HAP-1 (cell line): Measurements from ENCODE around the gene ENO2.

Source experiments
- DNase-seq, 2 experiments: peaks; one replicate each; pipeline ENCODE4 v3.0.0-alpha.2; 2016 to 2020; ENCODE audit warnings: low spot score in 2 of 2
- H3K27me3 ChIP-seq: fragments of 250-450 bp; sonication (Bioruptor Pico); 2 replicates; pipeline ENCODE4 v1.5.1; 2020; ENCODE audit warnings: low read depth, mild to moderate bottlenecking, moderate library complexity
- H3K36me3 ChIP-seq: fragments of 250-450 bp; sonication (Bioruptor Pico); replicated peaks from 2 replicates; pipeline ENCODE4 v1.5.1; 2020; ENCODE audit warnings: mild to moderate bottlenecking
- H3K4me1 ChIP-seq: fragments of 250-450 bp; sonication (Bioruptor Pico); 2 replicates; pipeline ENCODE4 v1.5.1; 2020; ENCODE audit warnings: mild to moderate bottlenecking
- H3K4me3 ChIP-seq: fragments of 250-450 bp; sonication (Bioruptor Pico); 2 replicates; pipeline ENCODE4 v1.5.1; 2020; ENCODE audit warnings: mild to moderate bottlenecking, moderate library complexity
- H3K9me3 ChIP-seq: fragments of 250-450 bp; sonication (Bioruptor Pico); 2 replicates; pipeline ENCODE4 v1.5.1; 2020; ENCODE audit warnings: mild to moderate bottlenecking, moderate library complexity
- in situ Hi-C: fragments of 300-500 bp; cut with MboI; formaldehyde crosslinking; loops from 3 replicates; pipeline ENCODE4 v1.14.3; 2020; ENCODE audit warnings: low sequenced_read_pairs, inconsistent platforms, mixed read lengths

ENO2 gene

DNA sequence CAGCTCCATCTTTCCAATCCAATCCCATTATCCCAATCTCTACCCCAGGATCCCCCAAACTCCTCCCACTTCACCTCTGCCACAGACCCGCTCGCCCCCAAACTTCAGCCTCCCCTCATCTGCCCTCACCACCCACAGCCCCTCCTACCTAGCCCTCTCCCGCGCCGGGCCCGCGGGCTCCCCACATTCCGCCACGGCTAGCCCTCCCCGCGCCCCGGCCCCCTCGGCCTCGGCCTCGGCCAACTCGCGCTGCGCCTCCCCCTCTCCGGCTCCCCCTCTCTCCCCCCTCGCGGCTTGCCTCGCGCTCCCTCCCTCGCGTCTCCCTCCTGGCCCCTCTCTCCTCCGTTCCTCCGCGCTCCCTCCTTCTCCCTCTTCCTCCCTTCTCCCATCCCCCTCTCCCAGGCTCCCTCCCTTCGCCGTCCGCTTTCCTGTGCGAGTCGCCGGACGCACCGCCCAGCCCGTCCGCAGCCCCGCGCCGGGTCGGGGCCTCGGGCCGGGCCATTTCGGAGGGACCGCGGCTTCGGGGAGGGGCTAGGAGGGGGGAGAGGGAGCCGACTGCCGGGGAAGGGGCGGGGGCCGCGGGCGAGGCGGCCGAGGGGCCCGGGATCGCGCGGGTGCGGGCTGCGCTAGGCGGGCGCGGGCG lies 13.1 kb downstream of the ENO2 start, which contains the start of gene ATN1:
Gene ATN1, plus strand, starts transcription at position 581 of the 643 bp plus-strand sequence. CDS start 6,043 bp downstream, outside the sequence.
- DNase-seq: peak; percentile 67 to 84
- Histone ChIP-seq H3K36me3 (peaks cover 15% of the 10 kb centered on the region), H3K27me3 (no peaks in the 10 kb centered on the region), H3K4me3 (peak within 1 kb of the TSS; percentile 70), H3K4me1 (peaks cover 40% of the 10 kb centered on the region), H3K9me3 (no peaks in the 10 kb centered on the region)
- in situ Hi-C loops: no loop called here

DNA sequence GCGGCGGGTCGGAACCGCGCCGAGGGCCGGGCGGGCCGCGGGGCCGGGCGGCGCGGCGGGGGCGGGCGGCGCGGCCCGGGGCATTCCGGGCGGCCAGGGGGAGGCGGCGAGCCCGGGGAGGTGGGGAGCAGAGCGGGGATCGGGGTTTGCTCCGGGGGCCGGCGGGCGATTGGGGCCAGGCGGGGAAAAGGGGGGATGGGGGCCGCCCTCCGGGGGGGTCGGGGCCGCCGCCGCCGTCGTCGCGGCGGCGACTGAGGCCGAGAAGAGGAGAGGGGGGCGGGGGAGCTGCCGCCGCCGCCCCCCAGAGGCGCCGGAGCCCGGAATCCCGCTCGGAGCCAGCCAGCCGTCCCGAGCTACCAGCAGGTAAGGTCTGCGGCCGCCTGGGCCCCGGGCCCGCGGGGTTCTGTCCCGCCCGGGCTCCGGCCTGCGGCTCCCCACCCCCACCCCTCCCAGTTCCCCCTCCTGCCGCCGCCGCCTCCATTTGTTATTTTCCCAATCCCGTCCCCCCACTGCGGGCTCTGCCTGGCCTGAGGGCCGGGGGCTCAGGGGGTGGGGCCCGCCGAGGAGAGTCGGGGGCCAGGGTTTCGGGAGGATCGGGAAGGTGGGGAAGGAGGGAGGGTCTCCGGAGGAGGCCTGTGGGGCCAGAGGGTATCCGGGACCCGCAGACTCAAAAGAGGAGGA lies 13.8 kb downstream of the ENO2 start:
- Histone ChIP-seq H3K27me3 (no peaks in the 10 kb centered on the region), H3K4me1 (peaks cover 40% of the 10 kb centered on the region), H3K9me3 (no peaks in the 10 kb centered on the region), H3K4me3 (peak overlapping the region; percentile 70), H3K36me3 (peaks cover 8% of the 10 kb centered on the region)
- no peak for DNase-seq
- in situ Hi-C loops: no loop called here

DNA sequence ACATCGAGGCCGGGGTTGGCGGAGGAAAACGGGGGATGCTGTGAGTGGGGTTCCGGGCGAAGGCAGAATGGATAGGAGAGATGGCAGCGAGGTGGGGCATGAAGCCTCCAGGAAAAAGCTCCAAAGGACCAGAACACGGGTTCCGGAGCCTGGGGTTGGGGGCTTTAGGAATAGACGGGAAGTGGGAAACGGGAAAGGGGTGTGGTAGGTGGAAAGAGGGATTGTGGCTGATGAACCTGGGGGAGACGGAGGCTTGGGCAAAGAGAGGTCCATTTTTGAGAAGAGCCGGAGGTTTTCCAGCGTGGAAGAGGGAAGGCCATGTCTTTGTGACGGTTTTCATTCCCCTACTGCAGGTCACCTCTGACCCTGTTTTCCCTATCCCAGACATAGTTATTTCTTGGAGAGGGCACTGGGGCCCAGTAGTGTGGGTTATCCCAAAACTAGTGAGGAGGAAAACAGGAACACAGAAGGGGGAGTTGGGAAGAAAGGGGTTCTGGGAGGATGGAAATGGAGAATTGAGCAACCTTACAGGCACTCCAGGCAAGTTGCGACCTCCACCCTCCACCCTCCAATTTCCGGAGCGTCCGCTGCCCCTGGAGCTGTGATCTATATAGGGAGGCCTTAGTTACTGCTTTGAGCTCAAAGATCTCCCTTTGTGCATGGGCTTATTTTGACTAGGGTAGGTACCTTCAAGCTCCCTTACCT lies 14.5 kb downstream of the ENO2 start:
- in situ Hi-C loops: no loop called here
- DNase-seq: no peak
- Histone ChIP-seq H3K27me3 (no peaks in the 10 kb centered on the region), H3K4me1 (peaks cover 40% of the 10 kb centered on the region), H3K9me3 (no peaks in the 10 kb centered on the region), H3K4me3 (peak overlapping the region; percentile 70), H3K36me3 (peaks cover 13% of the 10 kb centered on the region)

DNA sequence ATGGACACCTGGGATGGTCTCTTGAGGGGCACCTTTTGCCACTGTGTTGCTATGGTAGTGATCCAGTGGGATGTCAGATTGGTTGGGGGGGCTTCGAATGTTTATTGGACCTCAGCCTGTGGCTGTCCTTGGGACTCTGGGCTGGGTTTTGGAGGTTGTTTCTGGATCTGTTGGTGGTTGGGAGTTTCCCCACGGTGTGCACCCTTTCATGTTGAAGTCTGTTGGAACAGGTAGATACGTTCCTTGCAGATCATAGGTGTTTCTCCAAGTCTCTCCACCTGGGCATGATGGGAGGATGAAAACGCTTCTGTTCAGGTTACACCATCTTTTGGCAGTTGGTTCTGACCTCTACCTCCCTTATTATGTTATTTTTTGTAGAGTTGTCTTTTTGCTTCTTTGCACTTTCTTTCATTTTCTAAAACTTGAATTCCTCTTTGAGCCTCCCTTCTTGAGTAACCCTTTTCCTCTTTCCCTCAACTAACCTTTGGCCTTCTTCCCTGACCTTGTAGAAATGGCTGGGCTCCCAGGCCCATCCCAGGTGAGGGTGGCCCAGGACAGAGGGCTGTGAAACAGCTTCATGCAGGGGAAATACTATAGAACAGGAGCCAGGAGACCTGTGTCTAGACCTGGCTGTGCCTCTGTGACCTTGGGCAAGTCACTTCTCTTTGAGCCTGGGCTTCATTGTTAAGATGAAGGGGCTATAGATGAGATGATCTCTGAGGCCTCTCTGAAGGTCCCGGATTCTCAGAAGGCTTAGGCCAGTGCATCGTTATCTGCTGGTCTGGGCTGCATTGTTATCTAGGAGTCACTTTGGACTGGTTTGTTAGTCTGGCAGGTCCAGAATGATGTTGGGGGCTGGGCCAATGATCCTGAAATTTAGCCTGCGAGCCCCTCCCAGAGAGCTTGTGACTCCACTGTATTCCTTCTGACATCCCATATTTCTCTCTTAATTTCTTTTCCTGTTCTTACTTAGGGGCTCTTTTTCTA lies 15.4 kb downstream of the ENO2 start:
- Histone ChIP-seq H3K36me3 (peaks cover 19% of the 10 kb centered on the region), H3K4me1 (peaks cover 36% of the 10 kb centered on the region), H3K27me3 (no peaks in the 10 kb centered on the region), H3K4me3 (peak overlapping the region; percentile 70), H3K9me3 (no peaks in the 10 kb centered on the region)
- in situ Hi-C loops: no loop called here
- no peak for DNase-seq

DNA sequence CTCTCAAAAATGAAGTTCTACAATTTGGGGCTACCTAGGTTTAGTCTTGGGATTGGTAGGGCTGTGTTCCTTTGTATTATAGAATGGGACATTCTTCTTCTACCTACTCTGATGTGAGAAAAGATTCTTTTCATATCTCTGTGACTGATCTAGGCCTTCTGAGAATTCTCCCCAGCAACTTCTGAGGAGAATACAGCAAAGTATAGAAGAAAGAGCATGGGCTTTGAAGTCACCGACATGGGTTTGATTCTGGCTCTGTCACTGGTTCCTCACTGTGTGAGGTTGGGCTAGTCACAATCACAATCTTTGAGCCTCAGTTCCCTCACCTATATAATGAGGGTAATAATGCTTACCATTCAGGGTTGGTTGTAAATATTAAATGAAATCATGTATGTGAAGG lies 18.4 kb downstream of the ENO2 start:
- no peak for DNase-seq
- no peaks in the 10 kb centered on the region for H3K9me3 ChIP-seq
- in situ Hi-C loops: no loop called here

DNA sequence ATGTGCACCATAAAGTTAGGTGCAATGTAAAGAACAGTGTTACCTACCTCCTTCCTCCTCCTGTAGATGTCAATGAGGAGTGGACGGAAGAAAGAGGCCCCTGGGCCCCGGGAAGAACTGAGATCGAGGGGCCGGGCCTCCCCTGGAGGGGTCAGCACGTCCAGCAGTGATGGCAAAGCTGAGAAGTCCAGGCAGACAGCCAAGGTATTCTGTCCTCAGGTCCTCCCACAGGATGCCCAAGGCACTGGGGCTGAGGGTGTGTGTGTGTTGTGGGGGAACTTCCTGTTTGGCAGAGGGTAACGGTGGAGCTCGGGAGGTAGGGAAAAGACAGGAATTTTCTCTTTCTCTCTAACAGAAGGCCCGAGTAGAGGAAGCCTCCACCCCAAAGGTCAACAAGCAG lies 19.7 kb downstream of the ENO2 start:
- in situ Hi-C loops: no loop called here
- DNase-seq: no peak
- no peak overlapping the region for H3K4me3 ChIP-seq
- H3K4me1 ChIP-seq: peaks cover 18% of the 10 kb centered on the region
- peaks cover 49% of the 10 kb centered on the region for H3K36me3 ChIP-seq
- H3K27me3 ChIP-seq: no peaks in the 10 kb centered on the region
- no peaks in the 10 kb centered on the region for H3K9me3 ChIP-seq

More for the DNA sequence above, 18.4 kb downstream of the ENO2 start:
- peaks cover 15% of the 10 kb centered on the region for H3K4me1 ChIP-seq
- H3K27me3 ChIP-seq: no peaks in the 10 kb centered on the region
- no peak overlapping the region for H3K4me3 ChIP-seq
- peaks cover 41% of the 10 kb centered on the region for H3K36me3 ChIP-seq

DNA sequence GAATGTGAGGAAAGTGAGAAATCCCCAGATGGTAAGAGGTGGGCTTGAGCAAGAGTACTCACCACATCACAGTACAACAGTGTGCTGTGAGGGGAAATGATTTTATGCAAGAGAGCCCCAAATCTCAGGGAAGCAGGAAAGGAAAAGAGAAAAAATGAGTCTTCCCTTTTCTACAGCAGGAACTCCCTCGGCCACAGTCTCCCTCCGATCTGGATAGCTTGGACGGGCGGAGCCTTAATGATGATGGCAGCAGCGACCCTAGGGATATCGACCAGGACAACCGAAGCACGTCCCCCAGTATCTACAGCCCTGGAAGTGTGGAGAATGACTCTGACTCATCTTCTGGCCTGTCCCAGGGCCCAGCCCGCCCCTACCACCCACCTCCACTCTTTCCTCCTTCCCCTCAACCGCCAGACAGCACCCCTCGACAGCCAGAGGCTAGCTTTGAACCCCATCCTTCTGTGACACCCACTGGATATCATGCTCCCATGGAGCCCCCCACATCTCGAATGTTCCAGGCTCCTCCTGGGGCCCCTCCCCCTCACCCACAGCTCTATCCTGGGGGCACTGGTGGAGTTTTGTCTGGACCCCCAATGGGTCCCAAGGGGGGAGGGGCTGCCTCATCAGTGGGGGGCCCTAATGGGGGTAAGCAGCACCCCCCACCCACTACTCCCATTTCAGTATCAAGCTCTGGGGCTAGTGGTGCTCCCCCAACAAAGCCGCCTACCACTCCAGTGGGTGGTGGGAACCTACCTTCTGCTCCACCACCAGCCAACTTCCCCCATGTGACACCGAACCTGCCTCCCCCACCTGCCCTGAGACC lies 21.2 kb downstream of the ENO2 start:
- DNase-seq: no peak
- H3K27me3 ChIP-seq: no peaks in the 10 kb centered on the region
- H3K9me3 ChIP-seq: no peaks in the 10 kb centered on the region
- no peak overlapping the region for H3K4me3 ChIP-seq
- H3K36me3 ChIP-seq: peaks cover 57% of the 10 kb centered on the region
- H3K4me1 ChIP-seq: peaks cover 7% of the 10 kb centered on the region; the same call in 1 of the 2 replicates
- in situ Hi-C loops: no loop called here

DNA sequence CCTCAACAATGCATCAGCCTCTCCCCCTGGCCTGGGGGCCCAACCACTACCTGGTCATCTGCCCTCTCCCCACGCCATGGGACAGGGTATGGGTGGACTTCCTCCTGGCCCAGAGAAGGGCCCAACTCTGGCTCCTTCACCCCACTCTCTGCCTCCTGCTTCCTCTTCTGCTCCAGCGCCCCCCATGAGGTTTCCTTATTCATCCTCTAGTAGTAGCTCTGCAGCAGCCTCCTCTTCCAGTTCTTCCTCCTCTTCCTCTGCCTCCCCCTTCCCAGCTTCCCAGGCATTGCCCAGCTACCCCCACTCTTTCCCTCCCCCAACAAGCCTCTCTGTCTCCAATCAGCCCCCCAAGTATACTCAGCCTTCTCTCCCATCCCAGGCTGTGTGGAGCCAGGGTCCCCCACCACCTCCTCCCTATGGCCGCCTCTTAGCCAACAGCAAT lies 21.8 kb downstream of the ENO2 start:
- Histone ChIP-seq H3K27me3 (no peaks in the 10 kb centered on the region), H3K4me3 (no peak overlapping the region; the same call in 1 of the 2 replicates), H3K36me3 (peaks cover 63% of the 10 kb centered on the region), H3K9me3 (no peaks in the 10 kb centered on the region), H3K4me1 (peaks cover 7% of the 10 kb centered on the region; the same call in 1 of the 2 replicates)
- in situ Hi-C loops: no loop called here
- DNase-seq: no peak

DNA sequence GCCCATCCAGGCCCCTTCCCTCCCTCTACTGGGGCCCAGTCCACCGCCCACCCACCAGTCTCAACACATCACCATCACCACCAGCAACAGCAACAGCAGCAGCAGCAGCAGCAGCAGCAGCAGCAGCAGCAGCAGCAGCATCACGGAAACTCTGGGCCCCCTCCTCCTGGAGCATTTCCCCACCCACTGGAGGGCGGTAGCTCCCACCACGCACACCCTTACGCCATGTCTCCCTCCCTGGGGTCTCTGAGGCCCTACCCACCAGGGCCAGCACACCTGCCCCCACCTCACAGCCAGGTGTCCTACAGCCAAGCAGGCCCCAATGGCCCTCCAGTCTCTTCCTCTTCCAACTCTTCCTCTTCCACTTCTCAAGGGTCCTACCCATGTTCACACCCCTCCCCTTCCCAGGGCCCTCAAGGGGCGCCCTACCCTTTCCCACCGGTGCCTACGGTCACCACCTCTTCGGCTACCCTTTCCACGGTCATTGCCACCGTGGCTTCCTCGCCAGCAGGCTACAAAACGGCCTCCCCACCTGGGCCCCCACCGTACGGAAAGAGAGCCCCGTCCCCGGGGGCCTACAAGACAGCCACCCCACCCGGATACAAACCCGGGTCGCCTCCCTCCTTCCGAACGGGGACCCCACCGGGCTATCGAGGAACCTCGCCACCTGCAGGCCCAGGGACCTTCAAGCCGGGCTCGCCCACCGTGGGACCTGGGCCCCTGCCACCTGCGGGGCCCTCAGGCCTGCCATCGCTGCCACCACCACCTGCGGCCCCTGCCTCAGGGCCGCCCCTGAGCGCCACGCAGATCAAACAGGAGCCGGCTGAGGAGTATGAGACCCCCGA lies 22.5 kb downstream of the ENO2 start:
- no peaks in the 10 kb centered on the region for H3K9me3 ChIP-seq
- peak overlapping the region; percentile 67 for H3K4me3 ChIP-seq
- peak in 1 of 2 experiments; percentile 63 for DNase-seq
- H3K36me3 ChIP-seq: peaks cover 68% of the 10 kb centered on the region
- in situ Hi-C loops: no loop called here
- no peaks in the 10 kb centered on the region for H3K27me3 ChIP-seq
- peaks cover 7% of the 10 kb centered on the region; the same call in 1 of the 2 replicates for H3K4me1 ChIP-seq

DNA sequence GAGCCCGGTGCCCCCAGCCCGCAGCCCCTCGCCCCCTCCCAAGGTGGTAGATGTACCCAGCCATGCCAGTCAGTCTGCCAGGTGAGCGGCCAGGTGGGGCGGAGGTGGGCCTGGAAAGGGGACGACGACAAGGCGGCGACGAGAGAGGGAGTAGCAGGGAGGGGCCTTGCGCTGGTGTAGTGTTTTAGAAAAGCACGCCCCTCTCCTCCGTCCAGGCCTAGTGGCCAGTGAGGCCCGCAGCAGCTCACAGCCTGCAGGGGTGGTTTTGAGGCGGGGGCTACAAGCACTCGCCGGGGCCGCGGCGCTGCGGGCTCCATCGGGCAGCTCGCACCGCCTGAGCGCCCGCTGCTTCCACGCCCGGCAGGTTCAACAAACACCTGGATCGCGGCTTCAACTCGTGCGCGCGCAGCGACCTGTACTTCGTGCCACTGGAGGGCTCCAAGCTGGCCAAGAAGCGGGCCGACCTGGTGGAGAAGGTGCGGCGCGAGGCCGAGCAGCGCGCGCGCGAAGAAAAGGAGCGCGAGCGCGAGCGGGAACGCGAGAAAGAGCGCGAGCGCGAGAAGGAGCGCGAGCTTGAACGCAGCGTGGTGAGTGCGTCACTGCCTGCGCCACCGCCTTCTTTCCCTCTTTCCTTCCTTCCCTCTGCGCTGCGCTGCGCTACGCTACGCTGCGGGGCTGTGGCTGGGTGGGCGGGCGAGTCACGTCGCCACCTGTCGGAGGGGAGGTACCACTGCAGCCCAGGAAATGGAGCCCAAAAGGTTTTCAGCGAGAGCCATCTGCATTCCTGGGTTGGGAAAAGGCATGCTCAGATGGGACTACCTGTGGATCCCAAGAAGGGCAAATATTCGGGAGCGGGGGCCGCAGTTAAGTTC lies 23.3 kb downstream of the ENO2 start:
- H3K27me3 ChIP-seq: no peaks in the 10 kb centered on the region
- in situ Hi-C loops: no loop called here
- peaks cover 7% of the 10 kb centered on the region; the same call in 1 of the 2 replicates for H3K4me1 ChIP-seq
- no peaks in the 10 kb centered on the region for H3K9me3 ChIP-seq
- peak overlapping the region; percentile 67 for H3K4me3 ChIP-seq
- peaks cover 68% of the 10 kb centered on the region for H3K36me3 ChIP-seq
- DNase-seq: peak; percentile 94 to 96
